NCI-H2107 treated with DMSO at 0.1 percent for 48 hours (cell line): Measurements from ENCODE around the gene PBX4.
"Not testable (repeated sequence)": the region's sequence is repeated elsewhere in the genome, so short reads cannot be mapped to it uniquely, and the experiment has no call there.

Source experiments
- DNase-seq: peaks from one replicate; lab custom pipeline; 2025; ENCODE audit not compliant: unreplicated experiment; lab: John Stamatoyannopoulos, UW

PBX4 gene

GRCh38 chr19:19627621-19628500 lies 9.4 kb upstream of the PBX4 start, which contains the start of gene LPAR2:
LPAR2 (minus strand) TSS chr19:19628220; CDS start chr19:19627275, 945 bp downstream.
- DNase-seq = no peak

GRCh38 chr19:19626516-19627472 lies 8.3 kb upstream of the PBX4 start:
- DNase-seq = no peak

DNA sequence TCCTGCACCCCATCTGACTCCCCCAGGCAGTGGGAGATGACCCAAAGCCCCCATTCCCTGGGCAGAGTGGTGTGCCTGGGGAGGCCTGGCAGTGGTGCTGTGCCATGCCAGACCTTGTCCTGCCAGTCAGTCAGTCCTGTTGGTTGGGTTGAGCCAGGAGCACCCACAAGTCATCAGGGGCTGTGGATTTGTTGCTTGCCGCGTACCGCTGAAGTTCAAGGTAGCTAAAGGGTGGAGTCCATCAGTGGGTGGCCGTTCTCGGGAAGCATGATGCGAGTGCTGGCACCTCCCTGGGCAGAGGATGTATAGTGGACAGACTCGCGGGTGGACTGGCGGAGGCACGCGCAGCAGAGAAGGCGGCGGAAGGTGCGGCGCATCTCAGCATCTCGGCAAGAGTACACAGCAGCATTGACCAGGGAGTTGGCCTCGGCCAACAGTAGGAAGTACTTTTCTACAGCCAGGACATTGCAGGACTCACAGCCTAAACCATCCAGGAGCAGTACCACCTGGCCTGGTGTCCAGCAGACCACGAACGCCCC lies 5.6 kb upstream of the PBX4 start:
- DNase-seq = no peak

- DNase-seq = no peak
Measured at GRCh38 chr19:19623383-19623782, 4.9 kb upstream of the PBX4 start.

GRCh38 chr19:19619849-19620210 lies 1.3 kb upstream of the PBX4 start:
- no peak for DNase-seq

DNA sequence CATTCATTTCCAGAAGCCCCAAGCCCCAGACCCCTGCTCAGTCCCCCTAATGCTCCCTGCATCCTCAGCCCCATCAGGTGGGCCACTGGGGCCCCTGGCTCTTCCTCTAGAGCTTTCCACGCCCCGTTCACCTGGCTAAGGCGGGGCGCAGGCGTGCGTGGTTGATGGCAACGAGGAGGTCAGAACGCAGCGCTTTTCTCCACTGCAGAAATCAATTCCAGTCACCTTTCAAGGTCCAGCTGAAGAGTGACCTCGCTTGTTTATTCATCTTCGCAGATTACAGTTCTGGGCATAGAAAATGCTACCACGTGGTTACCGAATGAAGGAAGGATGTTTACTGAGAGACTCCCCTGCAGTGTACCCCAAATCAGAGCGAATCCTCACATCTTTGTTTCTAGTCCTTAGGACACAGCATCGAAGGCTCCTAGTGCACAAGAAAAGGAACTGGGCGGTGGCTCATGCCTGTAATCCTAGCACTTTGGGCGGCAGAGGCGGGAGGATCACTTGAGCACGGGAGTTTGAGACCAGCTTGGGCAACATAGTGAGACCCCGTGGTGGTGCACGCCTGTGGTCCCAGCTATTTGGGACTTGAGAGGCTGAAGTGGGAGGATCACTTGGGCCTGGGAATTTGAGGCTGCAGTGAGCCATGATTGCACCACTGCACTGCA lies 828 bp upstream of the PBX4 start:
- DNase-seq = no peak

DNA sequence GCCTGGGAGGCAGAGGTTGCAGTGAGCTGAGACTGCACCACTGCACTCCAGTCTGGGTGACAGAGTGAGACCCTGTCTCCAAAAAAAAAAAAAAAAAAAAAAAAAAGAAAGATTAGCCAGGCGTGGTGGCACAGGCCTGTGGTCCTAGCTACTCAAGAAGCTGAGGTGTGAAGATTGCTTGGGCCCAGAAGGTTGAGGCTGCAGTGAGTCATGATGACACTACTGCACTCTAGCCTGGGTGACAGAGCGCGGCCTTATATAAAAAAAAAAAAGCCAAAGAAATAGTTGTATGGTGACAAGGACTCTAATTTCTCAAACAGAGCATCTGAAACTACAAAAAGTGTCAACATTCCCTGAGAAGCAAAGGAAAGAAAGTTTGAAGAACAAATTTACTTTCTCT lies 3.4 kb downstream of the PBX4 start:
- no peak for DNase-seq

GRCh38 chr19:19613506-19613905 lies 5.0 kb downstream of the PBX4 start:
- no peak for DNase-seq

- DNase-seq = no peak
Measured at GRCh38 chr19:19610376-19611202, 7.9 kb downstream of the PBX4 start.

GRCh38 chr19:19606686-19607085 lies 11.8 kb downstream of the PBX4 start:
- not testable (repeated sequence) for DNase-seq

DNA sequence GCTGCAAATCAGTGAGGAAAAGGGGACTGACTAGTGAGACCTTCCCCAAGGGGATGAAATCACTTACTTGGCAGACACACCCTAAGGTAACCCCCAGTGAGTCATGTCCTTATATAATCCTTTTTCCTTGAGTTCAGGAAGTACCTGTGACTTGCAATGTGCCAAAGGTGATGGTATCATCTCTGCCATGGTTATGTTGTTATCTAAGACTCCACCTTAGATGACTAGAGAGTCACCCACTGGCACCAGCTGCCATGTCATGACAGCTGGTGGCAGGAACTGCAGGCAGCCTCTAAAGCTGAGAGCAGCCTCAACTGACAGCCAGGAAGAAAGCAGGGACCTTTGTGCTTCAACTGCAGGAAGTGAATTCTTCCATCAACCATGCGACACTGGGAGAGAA lies 12.5 kb downstream of the PBX4 start:
- no peak for DNase-seq

DNA sequence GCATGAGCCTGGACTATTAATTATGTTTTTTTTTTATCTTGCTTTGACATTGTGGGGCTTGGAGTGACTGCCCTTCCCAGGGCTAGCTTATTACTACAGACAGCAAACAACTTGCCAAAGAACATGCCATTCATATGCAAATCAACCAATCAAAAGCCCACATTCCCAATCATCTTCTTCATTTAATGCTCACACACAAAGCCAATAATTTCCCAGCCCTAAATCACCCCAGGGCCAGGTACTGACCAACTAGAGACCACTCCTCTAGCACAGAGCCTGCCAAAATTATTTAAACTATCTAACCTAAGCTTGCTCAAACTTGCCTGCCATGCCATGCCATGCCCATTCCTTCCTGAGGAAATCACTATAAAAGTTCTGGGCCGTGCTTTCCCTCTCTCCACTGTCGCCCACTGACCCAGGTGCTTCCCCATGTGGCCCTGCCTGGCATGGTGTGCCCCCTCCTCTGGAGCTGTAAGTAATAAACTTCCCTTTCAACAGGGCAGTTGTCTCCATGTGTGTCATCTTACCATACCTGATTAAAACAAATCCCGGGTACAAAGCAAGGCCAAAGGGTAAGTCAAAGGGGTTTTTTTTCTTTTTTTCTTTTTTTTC lies 15.7 kb downstream of the PBX4 start:
- no peak for DNase-seq

GRCh38 chr19:19602136-19602712 lies 16.3 kb downstream of the PBX4 start:
- no peak for DNase-seq

- DNase-seq = no peak
Measured at GRCh38 chr19:19600793-19601330, 17.6 kb downstream of the PBX4 start.

- DNase-seq = not testable (repeated sequence)
Measured at GRCh38 chr19:19598728-19599451, 19.6 kb downstream of the PBX4 start.

DNA sequence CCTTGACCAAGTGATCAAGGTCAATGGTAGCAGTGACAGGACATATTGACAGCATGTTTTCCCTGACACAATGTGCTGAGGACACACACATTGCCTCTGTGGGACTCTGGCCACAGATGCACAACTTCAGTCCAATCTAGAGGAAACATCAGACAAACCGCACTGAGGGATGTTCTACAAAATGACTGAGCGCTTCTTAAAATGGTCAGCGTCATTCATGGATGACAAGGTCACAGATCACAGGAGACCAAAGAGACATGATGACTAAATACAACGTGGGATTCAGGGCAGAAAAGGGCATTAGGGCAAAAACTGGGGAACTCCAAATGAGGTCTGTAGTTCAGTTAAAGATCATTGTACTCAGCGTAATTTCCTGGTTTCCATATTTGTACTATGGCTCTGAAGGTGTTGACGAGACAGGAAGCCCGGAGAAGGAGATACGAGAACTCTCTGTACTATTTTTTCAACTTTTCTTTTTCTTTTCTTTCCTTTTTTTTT lies 20.6 kb downstream of the PBX4 start:
- DNase-seq = no peak

DNA sequence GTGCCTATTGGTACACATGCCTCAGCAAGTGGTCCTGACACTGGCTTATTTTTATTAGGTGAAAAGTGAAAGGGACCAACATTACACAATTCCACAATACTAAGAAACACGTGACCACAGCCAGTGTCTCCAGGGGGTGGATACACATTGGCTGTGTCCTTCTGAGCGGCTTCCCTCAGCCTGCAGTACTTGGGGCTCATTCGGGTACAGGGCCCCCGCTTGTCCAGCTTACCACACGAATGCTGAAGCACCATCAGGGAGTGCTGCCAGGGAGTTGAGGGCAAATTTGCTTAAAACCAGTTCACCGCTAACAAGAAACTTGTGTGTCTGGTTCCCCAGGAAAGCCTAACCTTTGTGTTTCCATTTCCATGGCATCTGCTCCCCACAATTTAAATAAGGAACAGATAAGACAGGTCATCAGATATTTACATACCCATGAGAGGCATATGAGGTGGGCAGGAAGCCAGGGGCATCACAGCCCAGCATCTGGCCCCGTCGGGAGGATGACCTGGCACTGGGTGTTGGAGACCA lies 23.3 kb downstream of the PBX4 start:
- no peak for DNase-seq

- DNase-seq = no peak
Measured at GRCh38 chr19:19594381-19594780, 24.1 kb downstream of the PBX4 start.
